Left renal pelvis (tissue), 4 donors: ENCODE measurements around the gene FAM174B. TPM values are rescaled to one million over a fixed set of nuclear protein-coding genes. Genes with fewer than 3 reads are reported as not detected.

Source experiments
- DNase-seq, 4 donors: peaks; one replicate each; pipeline ENCODE4 v3.0.0-alpha.2; 2013; ENCODE audit warnings: low read depth in 4 of 4, low spot score in 3 of 4
- polyA plus RNA-seq, 4 donors: library from polyadenylated mRNA; unstranded; fragments of 120-200 nt; gene quantifications; one replicate each; pipeline ENCODE4 v1.2.1, GENCODE V29; 2013; ENCODE audit not compliant: insufficient read length in 4 of 4

The FAM174B gene
- polyA plus RNA-seq, 4 donors: 16.3 to 40.1 (median 36.2) TPM

GRCh38 chr15:92578096-92578835 is 77.3 kb downstream of the FAM174B start:
- no peak for DNase-seq

- no peak for DNase-seq
Observed at GRCh38 chr15:92576597-92577200, 78.9 kb downstream of the FAM174B start.

- DNase-seq: no peak
Observed at GRCh38 chr15:92574566-92574965, 81.0 kb downstream of the FAM174B start.

GRCh38 chr15:92574161-92574560 is 81.4 kb downstream of the FAM174B start:
- no peak for DNase-seq

GRCh38 chr15:92571824-92572223 is 83.8 kb downstream of the FAM174B start:
- DNase-seq: no peak

- DNase-seq: no peak
Observed at GRCh38 chr15:92570391-92570790, 85.2 kb downstream of the FAM174B start.

- no peak for DNase-seq
Observed at GRCh38 chr15:92569778-92570177, 85.8 kb downstream of the FAM174B start.

Other genes with a start within 250 kb of the FAM174B start
- 100 to 1,000 TPM in 3 of 4 donors, 10 to 100 TPM in 1; 82.1 to 132 (median 119) TPM for gene CHD2, start 244.5 kb upstream of the FAM174B start, polyA plus RNA-seq